PC-3 (cell line): Measurements from ENCODE around the gene CNTN1.

Source experiments
- CTCF ChIP-seq: fragments of 300-600 bp; sonication (generic); conservative IDR thresholded peaks from 2 replicates; pipeline ENCODE4 v1.5.1; 2017; ENCODE audit warnings: antibody characterized with exemption, low read depth, mild to moderate bottlenecking, low read length
- EZH2 ChIP-seq: fragments of 300-600 bp; sonication (generic); IDR thresholded peaks from one replicate; pipeline ENCODE4 v1.6.1; 2017; ENCODE audit warnings: antibody characterized with exemption, mild to moderate bottlenecking, low read length; ENCODE audit not compliant: unreplicated experiment
- EZH2phosphoT487 ChIP-seq: fragments of 300-600 bp; sonication (generic); IDR thresholded peaks from 2 replicates; pipeline ENCODE4 v1.6.1; 2018; ENCODE audit warnings: mild to moderate bottlenecking, antibody characterized with exemption, low read length, borderline replicate concordance

GRCh38 chr12:40697566-40698259 lies 5.5 kb downstream of the CNTN1 start:
- TF ChIP-seq EZH2phosphoT487 = no peak
- TF ChIP-seq CTCF = no peak
- no peak for TF ChIP-seq EZH2
